Measurements from ENCODE around the gene KRT73. TPM values are rescaled to one million over a fixed set of nuclear protein-coding genes. Genes with fewer than 3 reads are reported as not detected.

Gene KRT73
- total RNA-seq, 4 donors from 2014 or later, result 0.40 to 1.2 TPM; not detected in 2

DNA sequence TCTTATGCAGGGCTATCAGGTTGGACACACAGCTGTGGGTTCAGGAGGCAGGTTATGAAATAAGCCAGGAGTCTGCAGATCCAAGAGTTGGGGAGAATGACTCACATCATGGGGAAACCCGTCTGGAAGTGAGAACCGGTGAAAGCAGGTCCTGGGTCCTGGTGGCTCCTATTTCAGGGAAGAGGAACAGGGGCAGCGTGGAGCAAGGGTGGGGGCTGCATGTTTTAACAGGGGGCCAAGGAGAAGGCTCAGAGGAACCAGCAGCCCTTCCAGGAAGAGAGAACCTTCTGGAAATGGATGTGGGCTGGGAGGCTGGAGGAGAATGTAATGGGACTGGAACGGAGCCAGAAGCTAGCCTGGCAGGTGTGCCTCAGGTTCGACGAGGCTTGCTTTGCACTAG, 36.9 kb downstream of the KRT73 start:
- DNase-seq, result no peak
- Histone ChIP-seq H3K27me3 (no peaks in the 10 kb centered on the region), H3K4me1 (no peaks in the 10 kb centered on the region), H3K4me3 (no peak overlapping the region), H3K36me3 (no peaks in the 10 kb centered on the region), H3K27ac (no peak overlapping the region), H3K9me3 (no peaks in the 10 kb centered on the region)
- no peak for TF ChIP-seq POLR2A (IDR thresholded peaks at IDR 0.05)
- TF ChIP-seq, protein P1, sequence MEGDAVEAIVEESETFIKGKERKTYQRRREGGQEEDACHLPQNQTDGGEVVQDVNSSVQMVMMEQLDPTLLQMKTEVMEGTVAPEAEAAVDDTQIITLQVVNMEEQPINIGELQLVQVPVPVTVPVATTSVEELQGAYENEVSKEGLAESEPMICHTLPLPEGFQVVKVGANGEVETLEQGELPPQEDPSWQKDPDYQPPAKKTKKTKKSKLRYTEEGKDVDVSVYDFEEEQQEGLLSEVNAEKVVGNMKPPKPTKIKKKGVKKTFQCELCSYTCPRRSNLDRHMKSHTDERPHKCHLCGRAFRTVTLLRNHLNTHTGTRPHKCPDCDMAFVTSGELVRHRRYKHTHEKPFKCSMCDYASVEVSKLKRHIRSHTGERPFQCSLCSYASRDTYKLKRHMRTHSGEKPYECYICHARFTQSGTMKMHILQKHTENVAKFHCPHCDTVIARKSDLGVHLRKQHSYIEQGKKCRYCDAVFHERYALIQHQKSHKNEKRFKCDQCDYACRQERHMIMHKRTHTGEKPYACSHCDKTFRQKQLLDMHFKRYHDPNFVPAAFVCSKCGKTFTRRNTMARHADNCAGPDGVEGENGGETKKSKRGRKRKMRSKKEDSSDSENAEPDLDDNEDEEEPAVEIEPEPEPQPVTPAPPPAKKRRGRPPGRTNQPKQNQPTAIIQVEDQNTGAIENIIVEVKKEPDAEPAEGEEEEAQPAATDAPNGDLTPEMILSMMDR (IDR thresholded peaks at IDR 0.05), result no peak

GRCh38 chr12:52581066-52581465, 37.3 kb downstream of the KRT73 start:
- H3K4me1 ChIP-seq, result no peaks in the 10 kb centered on the region
- H3K36me3 ChIP-seq, result no peaks in the 10 kb centered on the region
- H3K27ac ChIP-seq, result no peak overlapping the region
- H3K9me3 ChIP-seq, result no peaks in the 10 kb centered on the region
- no peak overlapping the region for H3K4me3 ChIP-seq
- no peak for DNase-seq
- TF ChIP-seq, protein P1 (IDR thresholded peaks at IDR 0.05), result no peak
- no peak for TF ChIP-seq POLR2A (IDR thresholded peaks at IDR 0.05)
- no peaks in the 10 kb centered on the region for H3K27me3 ChIP-seq

DNA sequence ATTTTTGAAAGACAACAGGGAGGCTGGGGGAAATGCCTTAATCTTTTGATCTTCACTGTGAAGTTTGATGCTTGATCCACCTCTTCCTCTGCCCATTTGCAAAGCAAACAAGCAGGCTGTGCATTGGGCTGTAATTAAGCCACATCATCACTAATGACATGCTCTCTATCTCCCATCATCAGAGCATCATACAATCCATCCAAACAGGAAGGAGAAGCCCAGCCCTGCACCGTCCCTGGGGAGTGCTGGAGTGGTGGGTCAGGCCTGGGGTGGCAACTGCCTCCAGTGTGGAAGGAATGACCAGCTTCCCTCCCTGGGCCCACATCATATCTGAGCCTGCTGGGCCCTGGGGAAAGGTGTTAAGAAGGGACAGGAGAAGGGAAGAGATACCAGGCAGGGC, 37.9 kb downstream of the KRT73 start:
- H3K4me3 ChIP-seq, result no peak overlapping the region
- no peak overlapping the region for H3K27ac ChIP-seq
- TF ChIP-seq, protein P1 (IDR thresholded peaks at IDR 0.05), result no peak
- no peak for TF ChIP-seq POLR2A (IDR thresholded peaks at IDR 0.05)
- H3K9me3 ChIP-seq, result no peaks in the 10 kb centered on the region
- DNase-seq, result no peak
- no peaks in the 10 kb centered on the region for H3K27me3 ChIP-seq
- no peaks in the 10 kb centered on the region for H3K36me3 ChIP-seq
- H3K4me1 ChIP-seq, result no peaks in the 10 kb centered on the region

DNA sequence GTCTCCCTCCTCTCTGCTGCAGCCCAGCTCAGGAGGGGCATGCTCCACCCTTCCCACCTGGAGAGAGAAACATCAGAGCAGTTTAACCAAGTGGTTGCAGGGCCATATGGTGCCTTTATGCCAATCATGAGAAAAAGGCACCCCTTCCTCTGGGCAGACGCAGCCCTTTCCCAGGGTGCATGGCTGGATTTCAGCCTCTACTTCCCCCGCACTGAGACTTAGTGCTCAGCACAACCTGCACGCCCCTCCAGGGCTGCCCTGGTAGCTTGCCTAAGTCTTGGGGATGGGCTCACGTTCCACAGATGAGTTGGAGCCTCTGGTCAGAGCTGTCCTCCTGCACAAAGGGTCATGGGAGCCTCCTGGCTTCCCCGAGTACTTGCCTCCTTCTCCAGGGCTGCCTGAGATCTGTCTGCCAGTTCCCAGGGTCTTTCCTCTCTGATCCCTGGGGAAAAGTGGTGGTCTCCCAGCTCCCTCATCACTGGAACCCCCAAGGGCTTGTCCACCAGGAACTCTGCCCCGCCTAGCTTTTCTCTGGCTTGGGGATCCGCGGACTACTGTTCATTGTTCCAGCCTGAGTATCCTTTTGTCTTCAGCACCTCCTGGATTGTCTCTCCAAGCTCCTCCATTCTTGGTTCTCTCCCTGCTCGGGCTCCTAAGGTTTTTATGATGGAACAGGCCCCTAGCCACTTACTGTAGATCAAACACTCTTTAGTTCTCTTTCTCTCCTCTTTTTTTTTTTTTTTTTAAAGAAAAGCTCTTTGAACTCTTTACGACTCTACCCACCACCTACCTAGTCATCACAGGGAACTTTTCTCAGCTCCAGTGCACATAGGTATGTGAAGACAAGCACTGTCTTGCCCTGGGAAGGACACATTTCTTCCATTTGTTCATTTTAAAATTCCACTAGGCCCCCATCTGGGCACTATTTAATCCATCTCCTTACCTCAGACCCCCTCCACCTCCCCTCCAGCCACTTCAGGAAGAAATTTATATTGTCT, 38.6 kb downstream of the KRT73 start:
- Histone ChIP-seq H3K27ac (no peak overlapping the region), H3K4me3 (no peak overlapping the region), H3K9me3 (no peaks in the 10 kb centered on the region), H3K4me1 (no peaks in the 10 kb centered on the region), H3K27me3 (no peaks in the 10 kb centered on the region), H3K36me3 (no peaks in the 10 kb centered on the region)
- TF ChIP-seq POLR2A (IDR thresholded peaks at IDR 0.05), result no peak
- TF ChIP-seq, protein P1 (IDR thresholded peaks at IDR 0.05), result no peak
- DNase-seq, result no peak

DNA sequence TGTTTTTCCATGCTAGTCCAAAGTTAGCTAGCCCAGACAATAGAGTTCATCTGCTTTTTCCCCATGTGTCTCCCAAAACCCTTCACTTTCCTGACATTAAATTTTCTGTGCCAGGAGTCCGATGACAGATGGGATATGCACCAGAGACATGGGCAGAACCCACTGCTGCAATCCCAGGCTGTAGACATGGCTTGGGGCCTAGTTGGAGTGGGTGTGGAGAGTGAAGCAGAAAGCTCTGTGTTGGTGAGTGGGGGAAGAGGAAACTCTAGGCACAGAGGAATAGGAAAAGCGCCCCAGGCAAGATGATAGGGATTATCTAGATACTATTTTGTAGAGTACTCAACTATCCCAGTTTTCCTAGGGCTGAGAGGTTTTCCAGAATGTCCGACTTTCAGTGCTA, 39.9 kb downstream of the KRT73 start:
- Histone ChIP-seq H3K9me3 (no peaks in the 10 kb centered on the region), H3K36me3 (no peaks in the 10 kb centered on the region), H3K4me3 (no peak overlapping the region), H3K4me1 (no peaks in the 10 kb centered on the region), H3K27me3 (no peaks in the 10 kb centered on the region), H3K27ac (no peak overlapping the region)
- no peak for TF ChIP-seq POLR2A (IDR thresholded peaks at IDR 0.05)
- TF ChIP-seq, protein P1 (IDR thresholded peaks at IDR 0.05), result no peak
- DNase-seq, result no peak

Measured in Peyer's patch (tissue), 4 donors.